Endothelial cell of umbilical vein (primary cell): ENCODE data around the gene LHFPL6.

Source experiments
- CTCF ChIP-seq, 2 donors: IDR thresholded peaks; 1 replicate in 1 of 2; 2 replicates in 1 of 2; pipeline ENCODE4 v1.5.1; 2011; ENCODE audit warnings: low read length in 2 of 2, mild to moderate bottlenecking in 2 of 2, moderate library complexity in 2 of 2, control low read depth in 1 of 2, inconsistent platforms in 1 of 2, low read depth in 1 of 2; ENCODE audit not compliant: insufficient read depth in 1 of 2; ENCODE audit errors: extremely low read depth in 1 of 2
- EZH2 ChIP-seq: IDR thresholded peaks from 2 replicates; pipeline ENCODE4 v1.6.1; 2012; ENCODE audit warnings: borderline replicate concordance, low read depth, mild to moderate bottlenecking, moderate library complexity, low read length, inconsistent platforms; ENCODE audit not compliant: severe bottlenecking
- FOS ChIP-seq: IDR thresholded peaks from 2 replicates; pipeline ENCODE4 v1.6.1; 2011; ENCODE audit warnings: mild to moderate bottlenecking, low read length, moderate library complexity, borderline replicate concordance; ENCODE audit not compliant: insufficient read depth
- GATA2 ChIP-seq: IDR thresholded peaks from 2 replicates; pipeline ENCODE4 v1.7.0; 2011; ENCODE audit warnings: low read depth, mild to moderate bottlenecking, moderate library complexity, mixed read lengths, low read length; ENCODE audit not compliant: insufficient read length, insufficient read depth
- MAX ChIP-seq: IDR thresholded peaks from 2 replicates; pipeline ENCODE4 v1.6.1; 2011; ENCODE audit not compliant: insufficient read depth, insufficient read length
- MYC ChIP-seq: IDR thresholded peaks from one replicate; pipeline ENCODE4 v1.6.1; 2011; ENCODE audit warnings: mild to moderate bottlenecking, low read depth, low read length
- POLR2A ChIP-seq: IDR thresholded peaks from 2 replicates; pipeline ENCODE4 v1.6.1; 2012; ENCODE audit warnings: low read depth, mild to moderate bottlenecking, control low read depth, low read length
- POLR2AphosphoS5 ChIP-seq: IDR thresholded peaks from 2 replicates; pipeline ENCODE4 v1.6.1; 2012; ENCODE audit warnings: low read depth, mild to moderate bottlenecking, control low read depth, low read length, moderate library complexity; ENCODE audit not compliant: insufficient read depth

- TF ChIP-seq CTCF (IDR thresholded peaks at IDR 0.05; ENCODE audit: extremely low read depth in 1 of 2, insufficient read depth in 1 of 2, low read depth in 1 of 2, low read length in 2 of 2) (no peak), POLR2A (no peak), EZH2 (no peak), POLR2AphosphoS5 (no peak), FOS (no peak), MYC (no peak), MAX (no peak), GATA2 (no peak)
Measured at GRCh38 chr13:39341251-39341650, 261.7 kb downstream of the LHFPL6 start.
